AG09319 (cell line): ENCODE measurements around the gene NR2F1.

Experiments used
- DNase-seq: peaks from one replicate; pipeline ENCODE4 v3.0.0-alpha.2; 2010; ENCODE audit warnings: low read depth; ENCODE audit errors: extremely low read depth
- TF ChIP-seq, protein P1 (sequence below): IDR thresholded peaks from 2 replicates; pipeline ENCODE4 v1.5.1; 2011; ENCODE audit warnings: low read depth, mild to moderate bottlenecking, inconsistent platforms, low read length, moderate library complexity

NR2F1 gene

DNA sequence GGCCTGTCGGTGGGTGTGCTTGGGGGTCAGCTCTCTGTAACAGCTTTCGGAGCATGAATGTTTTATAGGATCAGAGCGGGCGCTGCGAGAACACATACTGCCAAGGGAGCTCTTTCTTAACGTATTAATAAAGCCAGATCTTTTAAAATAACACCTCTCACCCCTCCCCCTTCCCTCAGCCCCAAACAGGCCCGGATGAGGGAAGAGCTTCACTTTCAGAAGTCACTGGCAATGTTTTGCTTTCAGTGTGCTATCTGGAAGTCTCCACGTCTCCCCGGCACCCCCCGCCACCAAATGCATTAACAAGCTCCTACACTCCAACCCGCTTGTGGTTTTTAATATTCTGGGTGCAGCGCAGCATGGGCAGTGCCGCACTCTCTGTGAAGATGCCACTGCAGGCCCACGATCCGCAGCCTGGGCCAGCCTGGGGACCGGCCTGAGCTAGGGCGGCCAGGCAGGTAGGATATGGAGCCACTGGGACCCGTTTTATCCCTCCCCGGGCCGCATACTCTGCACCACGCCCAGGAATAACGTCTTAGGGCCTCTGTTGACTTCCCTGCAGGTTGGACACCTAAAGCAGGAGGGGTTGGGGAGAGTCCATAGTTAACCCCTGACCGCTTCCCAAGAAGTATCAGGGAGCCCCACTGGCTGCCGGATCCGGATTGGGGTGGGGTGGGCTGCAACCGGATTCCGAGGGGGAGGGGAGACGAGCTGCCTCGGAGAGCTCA is 12.6 kb downstream of the NR2F1 start:
- no peak for DNase-seq

DNA sequence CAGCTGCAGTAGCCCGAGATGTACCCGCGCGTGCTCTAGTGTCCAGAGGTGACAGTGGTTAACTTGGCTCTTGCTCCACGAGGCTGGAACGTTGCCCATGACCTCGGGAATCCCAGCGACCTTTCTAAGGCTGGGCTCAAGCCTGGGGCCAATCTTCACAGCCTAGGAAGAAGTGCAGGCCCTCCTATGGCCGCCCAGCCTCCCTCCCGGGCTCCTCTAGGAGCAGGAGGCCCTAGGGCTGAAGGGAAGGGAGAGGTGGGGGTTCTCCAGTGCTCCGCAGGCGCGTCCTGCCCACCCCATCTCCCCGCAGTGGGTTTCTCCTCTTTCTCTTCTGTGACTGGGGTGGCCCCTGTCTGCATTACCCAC is 13.3 kb downstream of the NR2F1 start:
- TF ChIP-seq, protein P1, sequence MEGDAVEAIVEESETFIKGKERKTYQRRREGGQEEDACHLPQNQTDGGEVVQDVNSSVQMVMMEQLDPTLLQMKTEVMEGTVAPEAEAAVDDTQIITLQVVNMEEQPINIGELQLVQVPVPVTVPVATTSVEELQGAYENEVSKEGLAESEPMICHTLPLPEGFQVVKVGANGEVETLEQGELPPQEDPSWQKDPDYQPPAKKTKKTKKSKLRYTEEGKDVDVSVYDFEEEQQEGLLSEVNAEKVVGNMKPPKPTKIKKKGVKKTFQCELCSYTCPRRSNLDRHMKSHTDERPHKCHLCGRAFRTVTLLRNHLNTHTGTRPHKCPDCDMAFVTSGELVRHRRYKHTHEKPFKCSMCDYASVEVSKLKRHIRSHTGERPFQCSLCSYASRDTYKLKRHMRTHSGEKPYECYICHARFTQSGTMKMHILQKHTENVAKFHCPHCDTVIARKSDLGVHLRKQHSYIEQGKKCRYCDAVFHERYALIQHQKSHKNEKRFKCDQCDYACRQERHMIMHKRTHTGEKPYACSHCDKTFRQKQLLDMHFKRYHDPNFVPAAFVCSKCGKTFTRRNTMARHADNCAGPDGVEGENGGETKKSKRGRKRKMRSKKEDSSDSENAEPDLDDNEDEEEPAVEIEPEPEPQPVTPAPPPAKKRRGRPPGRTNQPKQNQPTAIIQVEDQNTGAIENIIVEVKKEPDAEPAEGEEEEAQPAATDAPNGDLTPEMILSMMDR, result no peak
- DNase-seq, result no peak

More for the DNA sequence above, 12.6 kb downstream of the NR2F1 start:
- TF ChIP-seq, protein P1, result no peak

DNA sequence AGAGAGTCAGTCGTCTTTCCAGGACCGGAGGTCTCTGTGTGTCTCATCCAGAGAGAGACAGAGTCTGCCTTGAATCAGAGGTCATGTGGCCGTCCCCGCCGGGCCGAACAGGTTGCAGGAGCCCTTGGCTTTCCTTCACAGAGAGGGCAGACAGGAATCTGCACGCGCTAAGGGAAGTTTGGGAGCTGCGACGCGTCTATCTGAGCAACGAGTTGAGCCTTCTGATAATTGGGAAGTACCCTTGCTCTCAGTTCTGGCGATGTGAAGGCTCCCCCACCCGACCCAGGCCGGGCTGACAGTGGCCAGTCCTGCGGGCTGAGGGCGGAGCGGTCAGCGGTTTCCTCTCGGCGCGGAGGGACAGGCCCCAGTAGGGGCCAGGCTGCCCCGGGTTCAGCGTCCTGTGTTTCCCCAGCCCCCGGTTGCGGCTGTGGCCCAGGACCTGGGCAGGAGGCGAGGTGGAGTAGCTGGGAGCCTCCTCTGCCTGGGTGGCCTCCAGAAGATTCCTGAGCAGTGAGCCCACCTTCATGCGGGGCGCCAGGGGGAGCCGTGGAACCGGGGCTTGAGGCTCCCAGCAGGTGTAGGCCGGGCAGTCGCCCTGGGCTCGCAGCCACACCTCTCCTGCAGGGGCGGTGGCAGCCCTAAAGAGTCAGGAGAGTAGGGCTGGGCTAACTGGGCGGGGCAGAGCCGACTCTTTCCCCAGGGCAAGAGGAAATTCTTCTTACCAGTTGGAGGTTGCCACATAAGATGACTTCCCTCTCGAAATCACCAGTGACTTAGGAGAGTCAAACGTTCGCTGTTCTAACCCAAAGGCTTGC is 13.9 kb downstream of the NR2F1 start:
- DNase-seq, result no peak
- TF ChIP-seq, protein P1, result no peak

DNA sequence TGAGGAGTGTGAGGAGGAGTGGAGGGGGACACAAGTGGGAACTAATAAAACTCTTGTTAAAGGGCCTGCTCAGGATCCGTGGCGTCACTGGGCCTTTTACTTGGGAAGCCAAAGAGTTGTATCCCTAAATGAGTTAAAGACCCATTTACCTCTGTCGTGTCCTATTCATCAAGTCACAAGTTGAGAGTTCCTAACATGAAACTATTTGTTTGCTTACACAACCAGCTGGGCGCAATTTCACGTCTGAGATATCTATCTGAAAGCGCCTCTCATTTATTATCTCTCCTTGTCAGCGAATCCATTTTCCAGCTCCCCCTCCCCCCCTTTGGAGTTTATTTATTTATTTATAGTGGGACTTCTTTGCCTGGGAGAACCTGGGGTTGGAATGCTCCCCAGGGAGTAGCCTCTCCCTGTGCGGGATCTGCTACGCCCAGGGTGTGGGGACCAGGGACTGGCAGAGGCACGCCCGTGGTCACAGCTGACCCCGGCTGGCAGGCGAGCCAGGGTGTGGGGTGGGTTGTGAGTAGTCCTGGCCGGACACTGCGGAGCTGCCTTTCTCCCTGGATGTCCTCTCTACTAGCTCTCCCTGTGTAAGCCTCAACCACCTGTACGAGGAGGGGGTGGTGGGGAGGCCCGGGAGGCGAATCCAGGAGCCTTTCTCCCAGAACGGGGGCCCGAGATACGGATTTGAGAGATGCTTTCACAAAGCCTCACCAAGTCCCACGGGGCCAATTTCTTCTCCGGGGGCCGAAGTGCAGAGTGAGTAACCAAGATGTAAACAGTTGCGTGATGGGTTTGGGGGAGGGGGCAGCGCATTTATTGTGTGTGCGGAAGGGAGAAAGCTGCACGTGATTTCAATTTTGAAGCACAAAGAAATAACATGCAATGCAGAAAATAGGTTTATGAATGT is 15.3 kb downstream of the NR2F1 start:
- DNase-seq, result no peak
- TF ChIP-seq, protein P1, result no peak

DNA sequence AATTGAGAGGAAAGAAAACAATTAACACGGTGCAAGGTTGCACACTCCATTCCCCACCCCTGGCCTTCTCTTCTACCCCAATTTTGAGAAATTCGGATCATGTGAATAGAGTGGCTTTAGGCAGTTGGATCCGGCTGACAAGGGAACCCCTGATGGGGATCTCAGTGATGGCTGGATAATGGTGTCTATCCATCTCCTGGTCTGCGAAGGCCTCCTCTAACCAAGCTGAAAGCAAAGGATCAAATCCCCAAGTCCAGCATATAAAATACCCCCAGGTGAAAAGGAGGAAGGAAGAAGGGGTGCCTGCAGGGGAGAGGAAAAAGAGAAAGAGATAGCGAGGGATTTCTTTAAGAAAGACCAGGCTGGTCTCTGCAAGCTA is 16.0 kb downstream of the NR2F1 start:
- TF ChIP-seq, protein P1, result no peak

DNA sequence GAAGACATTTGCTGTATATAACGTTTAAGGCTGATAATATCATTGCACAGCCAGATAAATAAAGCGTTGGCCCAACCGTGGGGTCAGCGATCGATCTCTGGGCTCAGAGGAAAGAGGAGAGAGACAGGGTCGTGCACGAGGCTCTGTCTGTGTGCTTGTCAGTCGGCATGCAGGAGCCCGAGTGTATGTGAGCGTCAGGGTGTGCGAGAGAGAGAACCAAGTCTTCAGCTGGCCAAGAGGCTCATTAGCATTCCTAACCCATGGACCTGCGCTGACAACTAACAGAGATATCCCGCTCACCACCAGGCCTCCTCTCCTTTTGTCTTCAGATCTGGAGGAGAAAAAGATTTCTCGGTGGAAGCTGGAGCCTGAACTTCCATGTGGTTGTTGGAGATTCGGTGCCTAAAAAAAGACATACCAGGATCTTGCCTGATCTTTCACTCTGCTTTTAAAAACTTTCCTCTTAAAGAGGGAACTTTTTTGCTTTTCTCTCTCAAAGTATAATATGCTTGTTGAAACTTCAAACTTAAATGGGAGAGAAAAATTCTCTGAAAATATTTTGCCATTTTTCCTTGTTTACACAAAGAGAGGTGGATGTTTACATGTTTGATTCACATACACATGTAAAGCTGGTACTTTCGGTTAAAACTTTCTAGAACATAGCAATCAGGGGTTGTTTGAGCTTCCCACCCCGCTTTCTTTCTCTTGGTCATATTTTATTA is 16.5 kb downstream of the NR2F1 start:
- no peak for DNase-seq
- TF ChIP-seq, protein P1, result no peak

More for the DNA sequence above, 16.0 kb downstream of the NR2F1 start:
- no peak for DNase-seq
